Keratinocyte (primary cell): Measurements from ENCODE around the gene GABARAPL1.

Experiments
- CTCF ChIP-seq, 3 experiments: IDR thresholded peaks in 1 of 3; conservative IDR thresholded peaks in 1 of 3; optimal IDR thresholded peaks in 1 of 3; 2 replicates in 2 of 3; 3 replicates in 1 of 3; pipeline versions ENCODE3 to v1.5.1; 2011; ENCODE audit warnings: low read length in 3 of 3, mild to moderate bottlenecking in 3 of 3, moderate library complexity in 2 of 3, control low read depth in 1 of 3, inconsistent platforms in 1 of 3; ENCODE audit not compliant: insufficient read depth in 2 of 3; ENCODE audit errors: extremely low read depth in 1 of 3
- EZH2 ChIP-seq: IDR thresholded peaks from one replicate; pipeline ENCODE4 v1.6.1; 2012; ENCODE audit warnings: inconsistent platforms, mild to moderate bottlenecking, low read length, moderate library complexity

- TF ChIP-seq CTCF (optimal IDR thresholded peaks at IDR 0.05 in 1 of 3, IDR thresholded peaks at IDR 0.05 in 1 of 3, conservative IDR thresholded peaks at IDR 0.05 in 1 of 3; ENCODE audit: extremely low read depth in 1 of 3, insufficient read depth in 2 of 3, low read length in 3 of 3) (no peak), EZH2 (no peak)
Measured at GRCh38 chr12:10243818-10244520, 31.3 kb downstream of the GABARAPL1 start.
